HFFc6 (cell line): ENCODE measurements around the gene FBLN2. TPM values are rescaled to one million over a fixed set of nuclear protein-coding genes. Genes with fewer than 3 reads are reported as not detected.

Experiments used
- DNase-seq: peaks from one replicate; pipeline ENCODE4 v3.0.0-alpha.2; 2018
- H3K27ac Mint-ChIP-seq: 2 replicates; pipeline ENCODE4 v1.8.0; 2020; ENCODE audit warnings: mild to moderate bottlenecking, mixed read lengths
- H3K27me3 Mint-ChIP-seq: 2 replicates; pipeline ENCODE4 v1.8.0; 2021; ENCODE audit warnings: mild to moderate bottlenecking, moderate library complexity, mixed read lengths; ENCODE audit not compliant: insufficient read depth
- H3K36me3 Mint-ChIP-seq: 2 replicates; pipeline ENCODE4 v1.8.0; 2021; ENCODE audit warnings: low read depth, mixed read lengths
- H3K4me1 Mint-ChIP-seq: 2 replicates; pipeline ENCODE4 v1.8.0; 2020; ENCODE audit warnings: low read depth, mixed read lengths
- H3K4me3 Mint-ChIP-seq: 2 replicates; pipeline ENCODE4 v1.8.0; 2020; ENCODE audit warnings: mild to moderate bottlenecking, moderate library complexity, mixed read lengths
- H3K9me3 Mint-ChIP-seq: 2 replicates; pipeline ENCODE4 v1.8.0; 2020; ENCODE audit warnings: mild to moderate bottlenecking, mixed read lengths
- total RNA-seq, 6 experiments: library from RNA; stranded (reverse); fragmentation: NEBNext Ultra II Directional; extraction: Animal tissue kit (Norgen Biotek cat#: 25700); gene quantifications; 2 replicates in 1 of 6; 3 replicates in 5 of 6; pipeline ENCODE4 v1.2.3, GENCODE V29; 2021
- TF ChIP-seq, protein P1 (sequence below): fragments of 200-600 bp; sonication (generic); IDR thresholded peaks from 2 replicates; pipeline ENCODE4 v1.5.0; 2021; ENCODE audit warnings: antibody characterized with exemption, mild to moderate bottlenecking

Gene FBLN2
- total RNA-seq, 6 experiments from 2014 or later, result 55.7 to 84.5 (median 69.4) TPM

- Mint-ChIP-seq H3K27ac (no peak overlapping the region), H3K4me3 (no peak overlapping the region), H3K4me1 (peaks cover 13% of the 10 kb centered on the region), H3K9me3 (no peaks in the 10 kb centered on the region), H3K27me3 (peaks cover 18% of the 10 kb centered on the region), H3K36me3 (no peaks in the 10 kb centered on the region)
- TF ChIP-seq, protein P1, sequence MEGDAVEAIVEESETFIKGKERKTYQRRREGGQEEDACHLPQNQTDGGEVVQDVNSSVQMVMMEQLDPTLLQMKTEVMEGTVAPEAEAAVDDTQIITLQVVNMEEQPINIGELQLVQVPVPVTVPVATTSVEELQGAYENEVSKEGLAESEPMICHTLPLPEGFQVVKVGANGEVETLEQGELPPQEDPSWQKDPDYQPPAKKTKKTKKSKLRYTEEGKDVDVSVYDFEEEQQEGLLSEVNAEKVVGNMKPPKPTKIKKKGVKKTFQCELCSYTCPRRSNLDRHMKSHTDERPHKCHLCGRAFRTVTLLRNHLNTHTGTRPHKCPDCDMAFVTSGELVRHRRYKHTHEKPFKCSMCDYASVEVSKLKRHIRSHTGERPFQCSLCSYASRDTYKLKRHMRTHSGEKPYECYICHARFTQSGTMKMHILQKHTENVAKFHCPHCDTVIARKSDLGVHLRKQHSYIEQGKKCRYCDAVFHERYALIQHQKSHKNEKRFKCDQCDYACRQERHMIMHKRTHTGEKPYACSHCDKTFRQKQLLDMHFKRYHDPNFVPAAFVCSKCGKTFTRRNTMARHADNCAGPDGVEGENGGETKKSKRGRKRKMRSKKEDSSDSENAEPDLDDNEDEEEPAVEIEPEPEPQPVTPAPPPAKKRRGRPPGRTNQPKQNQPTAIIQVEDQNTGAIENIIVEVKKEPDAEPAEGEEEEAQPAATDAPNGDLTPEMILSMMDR, result no peak
- no peak for DNase-seq
Observed at GRCh38 chr3:13674538-13675185, 125.7 kb downstream of the FBLN2 start.

GRCh38 chr3:13676356-13677017 is 127.6 kb downstream of the FBLN2 start:
- peaks cover 19% of the 10 kb centered on the region for H3K27me3 Mint-ChIP-seq
- TF ChIP-seq, protein P1, result no peak
- H3K4me3 Mint-ChIP-seq, result no peak overlapping the region

GRCh38 chr3:13677272-13677671 is 128.3 kb downstream of the FBLN2 start:
- TF ChIP-seq, protein P1, result no peak
- no peak overlapping the region for H3K4me3 Mint-ChIP-seq
- no peaks in the 10 kb centered on the region for H3K9me3 Mint-ChIP-seq
- H3K36me3 Mint-ChIP-seq, result no peaks in the 10 kb centered on the region
- peaks cover 2% of the 10 kb centered on the region for H3K4me1 Mint-ChIP-seq
- H3K27ac Mint-ChIP-seq, result no peak overlapping the region
- DNase-seq, result no peak
- peaks cover 25% of the 10 kb centered on the region for H3K27me3 Mint-ChIP-seq

More at GRCh38 chr3:13676356-13677017, 127.6 kb downstream of the FBLN2 start:
- DNase-seq, result no peak
- H3K27ac Mint-ChIP-seq, result no peak overlapping the region
- no peaks in the 10 kb centered on the region for H3K36me3 Mint-ChIP-seq
- H3K9me3 Mint-ChIP-seq, result no peaks in the 10 kb centered on the region
- H3K4me1 Mint-ChIP-seq, result peaks cover 10% of the 10 kb centered on the region

DNA sequence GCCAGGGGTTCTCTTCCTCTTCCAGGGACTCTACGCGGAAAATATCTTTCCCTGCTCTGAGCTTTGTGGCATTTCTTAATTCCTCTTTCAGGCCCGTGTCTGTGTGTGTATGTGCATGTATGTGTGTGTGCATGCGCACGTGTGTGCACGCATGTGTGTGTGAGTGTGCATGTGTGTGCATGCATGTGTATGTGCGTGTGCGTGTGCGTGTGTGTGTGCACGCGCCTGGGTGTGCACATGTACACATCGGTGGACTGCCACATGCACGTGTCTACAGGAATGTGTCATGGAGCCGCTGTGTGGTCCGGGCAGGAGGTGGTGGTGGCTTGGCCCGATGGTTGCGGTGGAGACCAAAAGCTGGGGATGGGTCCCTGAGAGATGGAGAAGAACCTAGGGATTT is 133.0 kb downstream of the FBLN2 start:
- H3K27ac Mint-ChIP-seq, result no peak overlapping the region
- TF ChIP-seq, protein P1, result no peak
- no peaks in the 10 kb centered on the region for H3K4me1 Mint-ChIP-seq
- H3K36me3 Mint-ChIP-seq, result no peaks in the 10 kb centered on the region
- no peak for DNase-seq
- no peak overlapping the region for H3K4me3 Mint-ChIP-seq
- peaks cover 29% of the 10 kb centered on the region for H3K27me3 Mint-ChIP-seq
- H3K9me3 Mint-ChIP-seq, result no peaks in the 10 kb centered on the region

DNA sequence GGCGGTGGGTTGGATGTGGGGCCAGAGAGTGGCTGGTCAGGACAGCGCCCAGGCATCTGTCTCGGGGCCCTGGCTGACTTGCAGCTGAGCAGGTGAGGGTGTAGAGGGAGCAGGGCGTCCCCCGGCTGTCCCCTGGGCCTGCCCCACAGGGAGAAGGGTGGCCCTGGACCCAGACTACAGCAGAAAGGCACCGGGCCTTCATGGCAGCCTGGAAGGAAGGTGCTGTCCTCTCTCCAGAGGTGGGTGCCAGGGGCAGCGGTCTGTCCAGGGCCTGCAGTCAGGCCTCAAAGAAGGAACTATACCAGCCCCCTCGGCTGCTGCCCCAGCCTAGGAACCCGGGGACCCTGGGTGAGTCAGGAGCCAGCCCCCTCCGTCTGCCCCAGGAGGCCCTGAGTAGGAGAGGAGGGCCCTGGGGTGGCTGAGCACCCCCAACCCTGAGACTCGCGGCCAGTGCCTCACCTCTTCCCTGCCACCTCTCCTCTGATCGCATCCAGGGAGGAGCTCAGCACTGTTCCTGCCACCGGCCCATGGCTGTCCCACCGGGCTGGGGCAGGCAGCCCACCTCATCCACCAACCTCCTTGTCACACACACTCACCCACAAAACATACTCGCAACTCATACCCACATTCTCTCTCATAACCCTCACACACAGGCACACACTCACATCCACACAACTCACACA is 133.5 kb downstream of the FBLN2 start:
- no peaks in the 10 kb centered on the region for H3K4me1 Mint-ChIP-seq
- H3K9me3 Mint-ChIP-seq, result no peaks in the 10 kb centered on the region
- no peak for DNase-seq
- H3K27ac Mint-ChIP-seq, result no peak overlapping the region
- H3K4me3 Mint-ChIP-seq, result no peak overlapping the region
- H3K27me3 Mint-ChIP-seq, result peaks cover 31% of the 10 kb centered on the region
- TF ChIP-seq, protein P1, result no peak
- H3K36me3 Mint-ChIP-seq, result no peaks in the 10 kb centered on the region
